H1 (cell line): ENCODE data around the gene TEX29. TPM values are rescaled to one million over a fixed set of nuclear protein-coding genes. Genes with fewer than 3 reads are reported as not detected.

Experiments
- CREB1 ChIP-seq: IDR thresholded peaks from 2 replicates; pipeline ENCODE4 v1.6.1; 2012; ENCODE audit warnings: inconsistent platforms
- FOSL1 ChIP-seq: IDR thresholded peaks from 2 replicates; pipeline ENCODE4 v1.6.1; 2011; ENCODE audit warnings: mild to moderate bottlenecking, low read depth, low read length, moderate library complexity; ENCODE audit not compliant: insufficient read depth
- RAD21 ChIP-seq, 2 experiments: IDR thresholded peaks in 1 of 2; conservative IDR thresholded peaks in 1 of 2; 2 replicates each; pipeline ENCODE4 v1.6.1; 2011; ENCODE audit warnings: low read depth in 2 of 2, low read length in 2 of 2, improper control_type of control experiment in 1 of 2, inconsistent platforms in 1 of 2, mild to moderate bottlenecking in 1 of 2, moderate library complexity in 1 of 2
- SIN3A ChIP-seq, 2 experiments: IDR thresholded peaks in 1 of 2; conservative IDR thresholded peaks in 1 of 2; 2 replicates each; pipeline ENCODE4 v1.6.1; 2011 to 2012; ENCODE audit warnings: low read length in 2 of 2, improper control_type of control experiment in 1 of 2, low read depth in 1 of 2, mild to moderate bottlenecking in 1 of 2
- SIRT6 ChIP-seq: IDR thresholded peaks from one replicate; pipeline ENCODE4 v1.7.1; 2012; ENCODE audit warnings: low read length, inconsistent platforms
- SRF ChIP-seq: IDR thresholded peaks from 2 replicates; pipeline ENCODE4 v1.6.1; 2011; ENCODE audit warnings: mild to moderate bottlenecking, low read depth, low read length, moderate library complexity
- TAF7 ChIP-seq: optimal IDR thresholded peaks from 2 replicates; pipeline ENCODE3; 2011; ENCODE audit warnings: low read depth, mild to moderate bottlenecking, inconsistent platforms, low read length, moderate library complexity, borderline replicate concordance
- polyA plus RNA-seq, 7 experiments: library from polyadenylated mRNA; depleted of rRNA in 3 of 7; stranded (reverse) in 5 of 7; unstranded in 2 of 7; fragments of >200 nt in 5 of 7; fragments of 200-250 nt in 2 of 7; gene quantifications; 1 replicate in 5 of 7; 2 replicates in 1 of 7; 4 replicates in 1 of 7; pipeline versions ENCODE4 v1.2.1 to v1.2.3, GENCODE V29; 2011 to 2013; ENCODE audit warnings: missing spikeins in 2 of 7, mixed read lengths in 2 of 7
- total RNA-seq: library from RNA; stranded (reverse); fragmentation: NEBNext Ultra II Directional; extraction: Animal tissue kit (Norgen Biotek cat#: 25700); gene quantifications from 2 replicates; pipeline ENCODE4 v1.2.1, GENCODE V29; 2021

The TEX29 gene
- total and polyA plus RNA-seq, 2 of the 8 experiments (the other 6 are each of a cell fraction or from before 2014, with no cell fraction given), result 0.08 TPM; not detected in 1

DNA sequence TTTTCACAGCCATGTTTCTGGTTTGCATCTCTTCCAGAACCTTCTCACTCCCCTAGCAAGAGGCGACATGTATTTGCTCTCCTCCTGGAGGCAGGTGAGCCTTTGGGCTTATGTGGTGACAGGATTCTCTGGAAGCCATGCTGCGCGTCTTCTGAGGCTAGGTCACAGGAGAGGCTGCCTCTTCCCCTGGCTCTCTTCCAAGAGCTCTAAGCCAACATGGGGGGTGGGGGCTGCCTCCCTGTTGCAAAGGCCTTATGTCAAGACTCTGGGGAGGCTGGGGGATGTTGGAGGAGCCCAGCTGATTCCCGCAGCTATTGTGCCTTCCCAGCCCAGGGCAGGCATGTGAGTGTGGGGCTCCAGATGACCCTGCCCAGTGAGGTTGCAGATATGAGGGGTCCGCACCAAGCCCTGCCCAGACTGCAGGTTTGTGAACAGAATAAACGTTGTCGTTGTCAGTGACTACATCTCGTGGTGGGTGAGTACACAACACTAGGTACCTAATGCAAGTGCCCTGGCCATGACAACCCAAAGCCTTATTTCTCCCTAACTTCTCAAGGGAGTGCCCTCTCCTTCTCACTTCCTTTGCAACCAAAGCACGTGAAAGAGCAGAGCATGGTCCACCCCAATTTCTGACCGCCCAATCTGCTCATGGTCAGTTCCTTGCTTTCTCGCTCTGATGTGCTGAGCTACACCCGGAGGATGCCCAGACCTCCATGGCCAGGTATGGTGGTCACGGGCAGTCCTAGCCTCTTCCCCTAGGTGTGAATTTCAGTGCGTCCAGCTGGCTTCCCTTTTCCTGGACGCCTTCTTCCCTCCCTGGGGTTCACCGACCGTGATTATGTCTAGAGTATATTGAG lies 44.9 kb downstream of the TEX29 start (continued):
- TF ChIP-seq TAF7 (no peak), RAD21 (IDR thresholded peaks at IDR 0.05 in 1 of 2, conservative IDR thresholded peaks at IDR 0.05 in 1 of 2; ENCODE audit: low read depth in 2 of 2, low read length in 2 of 2) (no peak), FOSL1 (no peak), SIN3A (conservative IDR thresholded peaks at IDR 0.05 in 1 of 2, IDR thresholded peaks at IDR 0.05 in 1 of 2; ENCODE audit: low read depth in 1 of 2, low read length in 2 of 2) (no peak), SIRT6 (no peak), SRF (no peak), CREB1 (no peak)
